ENCODE data around the gene ME3. TPM values are rescaled to one million over a fixed set of nuclear protein-coding genes. Genes with fewer than 3 reads are reported as not detected.

Gene ME3
- total and polyA plus RNA-seq, 2 experiments from 2014 or later = 7.5 to 10.9 TPM

- Histone ChIP-seq H3K4me2 (ENCODE audit: unreplicated experiment) (no peak overlapping the region), H3K27ac (no peak overlapping the region), H2AFZ (no peak overlapping the region), H3K27me3 (replicated peaks; ENCODE audit: insufficient read depth) (no peaks in the 10 kb centered on the region), H4K20me1 (ENCODE audit: insufficient read depth) (no peaks in the 10 kb centered on the region), H3F3A (ENCODE audit: insufficient read depth) (peaks cover 12% of the 10 kb centered on the region), H3K9me3 (ENCODE audit: low read depth) (no peaks in the 10 kb centered on the region), H3K4me1 (ENCODE audit: insufficient read depth) (peaks cover 19% of the 10 kb centered on the region), H3K9ac (no peak overlapping the region), H3K9me2 (ENCODE audit: insufficient read depth) (no peaks in the 10 kb centered on the region), H3K79me2 (ENCODE audit: insufficient read depth) (no peaks in the 10 kb centered on the region), H3K36me3 (ENCODE audit: low read depth) (no peaks in the 10 kb centered on the region), H3K4me3 (no peak overlapping the region)
- DNase-seq = no peak
- no peak for TF ChIP-seq EZH2 (IDR thresholded peaks at IDR 0.05; ENCODE audit: insufficient read depth, poor library complexity, severe bottlenecking)
- no peak for TF ChIP-seq EZH2phosphoT487 (IDR thresholded peaks at IDR 0.05; ENCODE audit: insufficient read depth, low read depth)
- in situ Hi-C loops (cut with MboI) = no loop called here
Measured at GRCh38 chr11:86617502-86617901, 54.9 kb downstream of the ME3 start.

GRCh38 chr11:86615487-86615886 lies 56.9 kb downstream of the ME3 start:
- Histone ChIP-seq H3K27ac (no peak overlapping the region), H3K36me3 (ENCODE audit: low read depth) (no peaks in the 10 kb centered on the region), H3K79me2 (ENCODE audit: insufficient read depth) (no peaks in the 10 kb centered on the region), H3K4me2 (ENCODE audit: unreplicated experiment) (no peak overlapping the region), H2AFZ (no peak overlapping the region), H4K20me1 (ENCODE audit: insufficient read depth) (no peaks in the 10 kb centered on the region), H3K9me3 (ENCODE audit: low read depth) (no peaks in the 10 kb centered on the region), H3K9me2 (ENCODE audit: insufficient read depth) (no peaks in the 10 kb centered on the region), H3K4me3 (no peak overlapping the region), H3K27me3 (replicated peaks; ENCODE audit: insufficient read depth) (no peaks in the 10 kb centered on the region), H3K4me1 (ENCODE audit: insufficient read depth) (no peaks in the 10 kb centered on the region), H3K9ac (no peak overlapping the region), H3F3A (ENCODE audit: insufficient read depth) (no peaks in the 10 kb centered on the region)
- in situ Hi-C loops (cut with MboI) = no loop called here
- DNase-seq = no peak
- no peak for TF ChIP-seq EZH2phosphoT487 (IDR thresholded peaks at IDR 0.05; ENCODE audit: insufficient read depth, low read depth)
- TF ChIP-seq EZH2 (IDR thresholded peaks at IDR 0.05; ENCODE audit: insufficient read depth, poor library complexity, severe bottlenecking) = no peak

- Histone ChIP-seq H3K4me1 (ENCODE audit: insufficient read depth) (peaks cover 16% of the 10 kb centered on the region), H3K9me2 (ENCODE audit: insufficient read depth) (no peaks in the 10 kb centered on the region), H4K20me1 (ENCODE audit: insufficient read depth) (no peaks in the 10 kb centered on the region), H3K36me3 (ENCODE audit: low read depth) (no peaks in the 10 kb centered on the region), H3K27ac (no peak overlapping the region), H3K79me2 (ENCODE audit: insufficient read depth) (no peaks in the 10 kb centered on the region), H3K9ac (no peak overlapping the region), H3K9me3 (ENCODE audit: low read depth) (no peaks in the 10 kb centered on the region), H3F3A (ENCODE audit: insufficient read depth) (peaks cover 10% of the 10 kb centered on the region; the same call in 1 of the 2 replicates), H3K27me3 (replicated peaks; ENCODE audit: insufficient read depth) (no peaks in the 10 kb centered on the region), H2AFZ (no peak overlapping the region), H3K4me2 (ENCODE audit: unreplicated experiment) (no peak overlapping the region), H3K4me3 (no peak overlapping the region)
- no peak for TF ChIP-seq EZH2 (IDR thresholded peaks at IDR 0.05; ENCODE audit: insufficient read depth, poor library complexity, severe bottlenecking)
- no peak for TF ChIP-seq EZH2phosphoT487 (IDR thresholded peaks at IDR 0.05; ENCODE audit: insufficient read depth, low read depth)
- in situ Hi-C loops (cut with MboI) = no loop called here
- DNase-seq = peak; percentile 22
- WGBS, 2 experiments (ENCODE audit: low coverage in 1 of 2, low lambda C conversion rate in 2 of 2, missing lambda C conversion rate in 2 of 2) = 89 to 90% methylated on average over 5 of the region's 5 CpGs
Measured at GRCh38 chr11:86610559-86611341, 61.7 kb downstream of the ME3 start.

- no peaks in the 10 kb centered on the region for H3K36me3 ChIP-seq (ENCODE audit: low read depth)
- H4K20me1 ChIP-seq (ENCODE audit: insufficient read depth) = no peaks in the 10 kb centered on the region
- H3K9me3 ChIP-seq (ENCODE audit: low read depth) = no peaks in the 10 kb centered on the region
- H3K27me3 ChIP-seq (replicated peaks; ENCODE audit: insufficient read depth) = no peaks in the 10 kb centered on the region
- DNase-seq = peak; percentile 88
- H3F3A ChIP-seq (ENCODE audit: insufficient read depth) = peaks cover 10% of the 10 kb centered on the region; the same call in 1 of the 2 replicates
- H3K9ac ChIP-seq = peak overlapping the region; percentile 11; the same call in 1 of the 2 replicates
- TF ChIP-seq EZH2phosphoT487 (IDR thresholded peaks at IDR 0.05; ENCODE audit: insufficient read depth, low read depth) (no peak), EZH2 (IDR thresholded peaks at IDR 0.05; ENCODE audit: insufficient read depth, poor library complexity, severe bottlenecking) (no peak)
- H3K4me2 ChIP-seq (ENCODE audit: unreplicated experiment) = peak overlapping the region; percentile 40
- WGBS, 2 experiments (ENCODE audit: low coverage in 1 of 2, low lambda C conversion rate in 2 of 2, missing lambda C conversion rate in 2 of 2) = 4 to 5% methylated on average over 7 of the region's 7 CpGs
- H3K9me2 ChIP-seq (ENCODE audit: insufficient read depth) = no peaks in the 10 kb centered on the region
- peaks cover 16% of the 10 kb centered on the region for H3K4me1 ChIP-seq (ENCODE audit: insufficient read depth)
- H3K79me2 ChIP-seq (ENCODE audit: insufficient read depth) = no peaks in the 10 kb centered on the region
- in situ Hi-C loops (cut with MboI) = loop anchor here (10.0 kb wide), 1 partner anchor 206 kb away; no protein-coding TSS in a partner anchor
- H2AFZ ChIP-seq = peak overlapping the region; percentile 41
- H3K4me3 ChIP-seq = peak overlapping the region; percentile 36
- no peak overlapping the region for H3K27ac ChIP-seq
Measured at GRCh38 chr11:86608251-86608799, 64.1 kb downstream of the ME3 start.

All from GM23248 (cell line).